ENCODE results near the gene SPIN1.

- TF ChIP-seq REST (IDR thresholded peaks at IDR 0.05; ENCODE audit: insufficient read depth in 1 of 2, low read depth in 2 of 2, low read length in 1 of 2), result no peak
- no peak for TF ChIP-seq CTCF (IDR thresholded peaks at IDR 0.05)
- TF ChIP-seq POLR2AphosphoS5 (IDR thresholded peaks at IDR 0.05; ENCODE audit: low read depth, low read length), result no peak
- no peak for TF ChIP-seq TCF7L2 (IDR thresholded peaks at IDR 0.05; ENCODE audit: low read depth, low read length)
Observed at GRCh38 chr9:88514247-88514646, 126.0 kb downstream of the SPIN1 start.
